GM23338 (cell line): Measurements from ENCODE around the gene SNRNP35. TPM values are rescaled to one million over a fixed set of nuclear protein-coding genes. Genes with fewer than 3 reads are reported as not detected.

Experiments used
- ATAC-seq: fragments of 200-7000 bp; cut with Tn5 transposase; 3 replicates; pipeline ENCODE4 v1.9.1; 2020
- DNase-seq: peaks from one replicate; pipeline ENCODE4 v3.0.0-alpha.2; 2015; ENCODE audit warnings: low spot score
- H2AFZ ChIP-seq: fragments of 200-600 bp; sonication (generic); 2 replicates; pipeline ENCODE4 v1.8.0; 2016; ENCODE audit warnings: antibody characterized with exemption, mild to moderate bottlenecking, moderate library complexity
- H3F3A ChIP-seq: fragments of 200-600 bp; sonication (generic); replicated peaks from 2 replicates; pipeline ENCODE4 v1.8.0; 2017; ENCODE audit warnings: antibody characterized with exemption, mixed run types, low read depth
- H3K27ac ChIP-seq: fragments of 200-600 bp; sonication (generic); 2 replicates; pipeline ENCODE4 v1.6.1; 2016; ENCODE audit warnings: low read depth
- H3K27me3 ChIP-seq: fragments of 200-600 bp; sonication (generic); 2 replicates; pipeline ENCODE4 v1.8.0; 2016; ENCODE audit warnings: mild to moderate bottlenecking, mixed run types, moderate library complexity; ENCODE audit not compliant: insufficient read depth
- H3K36me3 ChIP-seq: fragments of 200-600 bp; sonication (generic); 2 replicates; pipeline ENCODE4 v1.8.0; 2016; ENCODE audit warnings: mild to moderate bottlenecking; ENCODE audit not compliant: insufficient read depth
- H3K4me1 ChIP-seq: fragments of 200-600 bp; sonication (generic); 2 replicates; pipeline ENCODE4 v1.8.0; 2016; ENCODE audit warnings: mild to moderate bottlenecking, moderate library complexity; ENCODE audit not compliant: insufficient read depth
- H3K4me2 ChIP-seq: fragments of 200-600 bp; sonication (generic); 2 replicates; pipeline ENCODE4 v1.7.1; 2017; ENCODE audit warnings: mixed run types
- H3K4me3 ChIP-seq: fragments of 200-600 bp; sonication (generic); 2 replicates; pipeline ENCODE4 v1.6.1; 2016; ENCODE audit warnings: mixed run types
- H3K79me2 ChIP-seq: fragments of 200-600 bp; sonication (generic); replicated peaks from 2 replicates; pipeline ENCODE4 v1.8.0; 2017; ENCODE audit warnings: mild to moderate bottlenecking; ENCODE audit not compliant: insufficient read depth
- H3K9me2 ChIP-seq: fragments of 200-600 bp; sonication (generic); 2 replicates; pipeline ENCODE4 v1.8.0; 2017; ENCODE audit not compliant: insufficient read depth
- H4K20me1 ChIP-seq: fragments of 200-600 bp; sonication (generic); replicated peaks from 2 replicates; pipeline ENCODE4 v1.8.0; 2017; ENCODE audit warnings: mild to moderate bottlenecking; ENCODE audit not compliant: insufficient read depth
- H3K27ac Mint-ChIP-seq: 2 replicates; pipeline ENCODE4 v1.8.0; 2020; ENCODE audit warnings: inconsistent platforms, mild to moderate bottlenecking, moderate library complexity, mixed read lengths
- H3K27me3 Mint-ChIP-seq: 3 replicates; pipeline ENCODE4 v1.8.0; 2022; ENCODE audit warnings: low read depth, mild to moderate bottlenecking, moderate library complexity, mixed read lengths, inconsistent platforms; ENCODE audit not compliant: insufficient read depth, poor library complexity
- H3K36me3 Mint-ChIP-seq: 3 replicates; pipeline ENCODE4 v1.8.0; 2021; ENCODE audit warnings: low read depth, mild to moderate bottlenecking, inconsistent platforms, moderate library complexity, mixed read lengths
- H3K4me1 Mint-ChIP-seq: 3 replicates; pipeline ENCODE4 v1.8.0; 2020; ENCODE audit warnings: mild to moderate bottlenecking, inconsistent platforms, mixed read lengths
- H3K4me3 Mint-ChIP-seq: 3 replicates; pipeline ENCODE4 v1.8.0; 2021; ENCODE audit warnings: moderate library complexity, mild to moderate bottlenecking, inconsistent platforms, mixed read lengths
- H3K9me3 Mint-ChIP-seq: 3 replicates; pipeline ENCODE4 v1.8.0; 2020; ENCODE audit warnings: moderate library complexity, mild to moderate bottlenecking, inconsistent platforms, mixed read lengths
- CREB1 ChIP-seq: fragments of 250-450 bp; sonication (Bioruptor Pico); IDR thresholded peaks from 2 replicates; pipeline ENCODE4 v1.5.0; 2020; ENCODE audit warnings: low read depth, mild to moderate bottlenecking, moderate library complexity
- EZH2 ChIP-seq: fragments of 200-600 bp; sonication (generic); IDR thresholded peaks from one replicate; pipeline ENCODE4 v1.8.0; 2017; ENCODE audit warnings: antibody characterized with exemption, mild to moderate bottlenecking, low read depth; ENCODE audit not compliant: unreplicated experiment
- EZH2phosphoT487 ChIP-seq: fragments of 200-600 bp; sonication (generic); IDR thresholded peaks from one replicate; pipeline ENCODE4 v1.8.1; 2018; ENCODE audit warnings: antibody characterized with exemption; ENCODE audit not compliant: unreplicated experiment
- JUNB ChIP-seq: IDR thresholded peaks from one replicate; pipeline ENCODE4 v1.6.1; 2016; ENCODE audit warnings: antibody characterized with exemption; ENCODE audit not compliant: unreplicated experiment
- NANOG ChIP-seq: IDR thresholded peaks from 2 replicates; pipeline ENCODE4 v1.6.1; 2016; ENCODE audit warnings: antibody characterized with exemption, borderline replicate concordance
- POLR2AphosphoS5 ChIP-seq: IDR thresholded peaks from 2 replicates; pipeline ENCODE4 v1.6.1; 2016; ENCODE audit warnings: antibody characterized with exemption, low read depth
- STAT1 ChIP-seq: IDR thresholded peaks from one replicate; pipeline ENCODE4 v1.6.1; 2016; ENCODE audit warnings: antibody characterized with exemption; ENCODE audit not compliant: unreplicated experiment
- ZNF114 ChIP-seq: fragments of 250-450 bp; sonication (Bioruptor Pico); IDR thresholded peaks from 2 replicates; pipeline ENCODE4 v1.5.0; 2020; ENCODE audit warnings: mild to moderate bottlenecking, moderate library complexity
- ZNF331 ChIP-seq: fragments of 250-450 bp; sonication (Bioruptor Pico); IDR thresholded peaks from 2 replicates; pipeline ENCODE4 v1.5.0; 2020; ENCODE audit warnings: low read depth, mild to moderate bottlenecking, moderate library complexity
- polyA plus RNA-seq: library from polyadenylated mRNA; unstranded; fragments of >200 nt; fragmentation: Nextera tagmentation; extraction: Ambion mirVana; gene quantifications from 2 replicates; pipeline ENCODE4 v1.2.1, GENCODE V29; 2016
- total RNA-seq: library from RNA; depleted of rRNA; stranded (reverse); fragments of >200 nt; shearing (Covaris generic); gene quantifications from 2 replicates; pipeline ENCODE4 v1.2.3, GENCODE V29; 2014
- TF ChIP-seq, protein P1 (sequence below): fragments of 250-450 bp; sonication (Bioruptor Pico); IDR thresholded peaks from 2 replicates; pipeline ENCODE4 v1.5.0; 2020; ENCODE audit warnings: mild to moderate bottlenecking, moderate library complexity
- TF ChIP-seq, protein P2 (sequence below): IDR thresholded peaks from 2 replicates; pipeline ENCODE4 v1.6.1; 2016; ENCODE audit warnings: antibody characterized with exemption
- TF ChIP-seq, protein P3 (sequence below), 2 experiments: fragments of 200-600 bp in 1 of 2; sonication (generic) in 1 of 2; conservative IDR thresholded peaks; 2 replicates each; pipeline versions ENCODE4 v1.5.1 to v1.6.1; 2016 to 2017; ENCODE audit warnings: antibody characterized with exemption in 2 of 2, low read depth in 2 of 2, mild to moderate bottlenecking in 2 of 2, moderate library complexity in 1 of 2
- TF ChIP-seq, protein P4 (sequence below): IDR thresholded peaks from one replicate; pipeline ENCODE4 v1.6.1; 2018; ENCODE audit warnings: antibody characterized with exemption; ENCODE audit not compliant: unreplicated experiment

SNRNP35 gene
- total and polyA plus RNA-seq, 2 experiments from 2014 or later: 8.4 to 38.4 TPM

DNA sequence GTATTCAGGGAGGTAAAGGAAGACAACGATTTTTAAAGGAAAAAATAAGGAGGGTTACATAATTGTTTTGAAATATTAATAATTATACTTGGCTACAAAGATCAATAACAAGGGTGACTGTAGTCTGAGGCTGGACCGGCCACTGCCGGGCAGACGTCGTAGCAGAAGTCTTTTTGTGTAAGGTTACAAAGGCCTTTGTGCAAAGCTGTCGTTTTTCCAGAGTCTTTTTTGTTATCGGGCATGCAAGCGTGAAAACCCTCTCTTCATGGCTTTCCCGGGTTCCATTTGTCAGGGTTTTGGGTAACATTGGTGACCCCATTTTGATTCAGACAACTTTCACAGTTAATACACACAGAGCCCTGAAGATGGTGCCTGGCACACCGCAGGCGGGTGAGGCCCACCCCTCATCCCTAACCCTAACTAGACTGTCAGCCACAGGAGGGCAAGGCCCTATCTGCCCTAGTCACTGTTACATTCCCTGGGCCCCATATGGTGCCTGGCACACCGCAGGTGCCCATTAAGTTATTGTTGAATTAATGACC, 44.3 kb downstream of the SNRNP35 start:
- Histone ChIP-seq H3K4me1 (no peaks in the 10 kb centered on the region), H3K27ac (no peak overlapping the region), H3K4me2 (no peak overlapping the region), H3K36me3 (no peaks in the 10 kb centered on the region), H3K4me3 (no peak overlapping the region), H3K9me2 (no peaks in the 10 kb centered on the region), H2AFZ (no peak overlapping the region), H3K79me2 (no peaks in the 10 kb centered on the region), H3K27me3 (no peaks in the 10 kb centered on the region), H3F3A (no peaks in the 10 kb centered on the region), H4K20me1 (no peaks in the 10 kb centered on the region)
- peaks cover 10% of the 10 kb centered on the region for H3K27me3 Mint-ChIP-seq
- H3K4me3 Mint-ChIP-seq: no peak overlapping the region
- no peak for ATAC-seq
- no peaks in the 10 kb centered on the region for H3K9me3 Mint-ChIP-seq
- peaks cover 3% of the 10 kb centered on the region; the same call in 2 of the 3 replicates for H3K36me3 Mint-ChIP-seq
- no peak for DNase-seq
- H3K4me1 Mint-ChIP-seq: no peaks in the 10 kb centered on the region
- TF ChIP-seq, protein P1, sequence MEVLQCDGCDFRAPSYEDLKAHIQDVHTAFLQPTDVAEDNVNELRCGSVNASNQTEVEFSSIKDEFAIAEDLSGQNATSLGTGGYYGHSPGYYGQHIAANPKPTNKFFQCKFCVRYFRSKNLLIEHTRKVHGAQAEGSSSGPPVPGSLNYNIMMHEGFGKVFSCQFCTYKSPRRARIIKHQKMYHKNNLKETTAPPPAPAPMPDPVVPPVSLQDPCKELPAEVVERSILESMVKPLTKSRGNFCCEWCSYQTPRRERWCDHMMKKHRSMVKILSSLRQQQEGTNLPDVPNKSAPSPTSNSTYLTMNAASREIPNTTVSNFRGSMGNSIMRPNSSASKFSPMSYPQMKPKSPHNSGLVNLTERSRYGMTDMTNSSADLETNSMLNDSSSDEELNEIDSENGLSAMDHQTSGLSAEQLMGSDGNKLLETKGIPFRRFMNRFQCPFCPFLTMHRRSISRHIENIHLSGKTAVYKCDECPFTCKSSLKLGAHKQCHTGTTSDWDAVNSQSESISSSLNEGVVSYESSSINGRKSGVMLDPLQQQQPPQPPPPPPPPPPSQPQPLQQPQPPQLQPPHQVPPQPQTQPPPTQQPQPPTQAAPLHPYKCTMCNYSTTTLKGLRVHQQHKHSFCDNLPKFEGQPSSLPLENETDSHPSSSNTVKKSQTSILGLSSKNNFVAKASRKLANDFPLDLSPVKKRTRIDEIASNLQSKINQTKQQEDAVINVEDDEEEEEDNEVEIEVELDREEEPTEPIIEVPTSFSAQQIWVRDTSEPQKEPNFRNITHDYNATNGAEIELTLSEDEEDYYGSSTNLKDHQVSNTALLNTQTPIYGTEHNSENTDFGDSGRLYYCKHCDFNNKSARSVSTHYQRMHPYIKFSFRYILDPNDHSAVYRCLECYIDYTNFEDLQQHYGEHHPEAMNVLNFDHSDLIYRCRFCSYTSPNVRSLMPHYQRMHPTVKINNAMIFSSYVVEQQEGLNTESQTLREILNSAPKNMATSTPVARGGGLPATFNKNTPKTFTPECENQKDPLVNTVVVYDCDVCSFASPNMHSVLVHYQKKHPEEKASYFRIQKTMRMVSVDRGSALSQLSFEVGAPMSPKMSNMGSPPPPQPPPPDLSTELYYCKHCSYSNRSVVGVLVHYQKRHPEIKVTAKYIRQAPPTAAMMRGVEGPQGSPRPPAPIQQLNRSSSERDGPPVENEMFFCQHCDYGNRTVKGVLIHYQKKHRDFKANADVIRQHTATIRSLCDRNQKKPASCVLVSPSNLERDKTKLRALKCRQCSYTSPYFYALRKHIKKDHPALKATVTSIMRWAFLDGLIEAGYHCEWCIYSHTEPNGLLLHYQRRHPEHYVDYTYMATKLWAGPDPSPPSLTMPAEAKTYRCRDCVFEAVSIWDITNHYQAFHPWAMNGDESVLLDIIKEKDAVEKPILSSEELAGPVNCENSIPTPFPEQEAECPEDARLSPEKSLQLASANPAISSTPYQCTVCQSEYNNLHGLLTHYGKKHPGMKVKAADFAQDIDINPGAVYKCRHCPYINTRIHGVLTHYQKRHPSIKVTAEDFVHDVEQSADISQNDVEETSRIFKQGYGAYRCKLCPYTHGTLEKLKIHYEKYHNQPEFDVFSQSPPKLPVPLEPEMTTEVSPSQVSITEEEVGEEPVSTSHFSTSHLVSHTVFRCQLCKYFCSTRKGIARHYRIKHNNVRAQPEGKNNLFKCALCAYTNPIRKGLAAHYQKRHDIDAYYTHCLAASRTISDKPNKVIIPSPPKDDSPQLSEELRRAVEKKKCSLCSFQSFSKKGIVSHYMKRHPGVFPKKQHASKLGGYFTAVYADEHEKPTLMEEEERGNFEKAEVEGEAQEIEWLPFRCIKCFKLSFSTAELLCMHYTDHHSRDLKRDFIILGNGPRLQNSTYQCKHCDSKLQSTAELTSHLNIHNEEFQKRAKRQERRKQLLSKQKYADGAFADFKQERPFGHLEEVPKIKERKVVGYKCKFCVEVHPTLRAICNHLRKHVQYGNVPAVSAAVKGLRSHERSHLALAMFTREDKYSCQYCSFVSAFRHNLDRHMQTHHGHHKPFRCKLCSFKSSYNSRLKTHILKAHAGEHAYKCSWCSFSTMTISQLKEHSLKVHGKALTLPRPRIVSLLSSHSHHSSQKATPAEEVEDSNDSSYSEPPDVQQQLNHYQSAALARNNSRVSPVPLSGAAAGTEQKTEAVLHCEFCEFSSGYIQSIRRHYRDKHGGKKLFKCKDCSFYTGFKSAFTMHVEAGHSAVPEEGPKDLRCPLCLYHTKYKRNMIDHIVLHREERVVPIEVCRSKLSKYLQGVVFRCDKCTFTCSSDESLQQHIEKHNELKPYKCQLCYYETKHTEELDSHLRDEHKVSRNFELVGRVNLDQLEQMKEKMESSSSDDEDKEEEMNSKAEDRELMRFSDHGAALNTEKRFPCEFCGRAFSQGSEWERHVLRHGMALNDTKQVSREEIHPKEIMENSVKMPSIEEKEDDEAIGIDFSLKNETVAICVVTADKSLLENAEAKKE (CRISPR knock-in tag): no peak
- no peak for TF ChIP-seq EZH2
- TF ChIP-seq EZH2phosphoT487: no peak
- no peak for TF ChIP-seq JUNB
- no peak for TF ChIP-seq ZNF114 (CRISPR knock-in tag)
- no peak for TF ChIP-seq POLR2AphosphoS5
- TF ChIP-seq, protein P2, sequence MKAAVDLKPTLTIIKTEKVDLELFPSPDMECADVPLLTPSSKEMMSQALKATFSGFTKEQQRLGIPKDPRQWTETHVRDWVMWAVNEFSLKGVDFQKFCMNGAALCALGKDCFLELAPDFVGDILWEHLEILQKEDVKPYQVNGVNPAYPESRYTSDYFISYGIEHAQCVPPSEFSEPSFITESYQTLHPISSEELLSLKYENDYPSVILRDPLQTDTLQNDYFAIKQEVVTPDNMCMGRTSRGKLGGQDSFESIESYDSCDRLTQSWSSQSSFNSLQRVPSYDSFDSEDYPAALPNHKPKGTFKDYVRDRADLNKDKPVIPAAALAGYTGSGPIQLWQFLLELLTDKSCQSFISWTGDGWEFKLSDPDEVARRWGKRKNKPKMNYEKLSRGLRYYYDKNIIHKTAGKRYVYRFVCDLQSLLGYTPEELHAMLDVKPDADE: no peak
- no peak for TF ChIP-seq CREB1 (CRISPR knock-in tag)
- no peak for TF ChIP-seq STAT1
- TF ChIP-seq NANOG: no peak
- TF ChIP-seq, protein P3, sequence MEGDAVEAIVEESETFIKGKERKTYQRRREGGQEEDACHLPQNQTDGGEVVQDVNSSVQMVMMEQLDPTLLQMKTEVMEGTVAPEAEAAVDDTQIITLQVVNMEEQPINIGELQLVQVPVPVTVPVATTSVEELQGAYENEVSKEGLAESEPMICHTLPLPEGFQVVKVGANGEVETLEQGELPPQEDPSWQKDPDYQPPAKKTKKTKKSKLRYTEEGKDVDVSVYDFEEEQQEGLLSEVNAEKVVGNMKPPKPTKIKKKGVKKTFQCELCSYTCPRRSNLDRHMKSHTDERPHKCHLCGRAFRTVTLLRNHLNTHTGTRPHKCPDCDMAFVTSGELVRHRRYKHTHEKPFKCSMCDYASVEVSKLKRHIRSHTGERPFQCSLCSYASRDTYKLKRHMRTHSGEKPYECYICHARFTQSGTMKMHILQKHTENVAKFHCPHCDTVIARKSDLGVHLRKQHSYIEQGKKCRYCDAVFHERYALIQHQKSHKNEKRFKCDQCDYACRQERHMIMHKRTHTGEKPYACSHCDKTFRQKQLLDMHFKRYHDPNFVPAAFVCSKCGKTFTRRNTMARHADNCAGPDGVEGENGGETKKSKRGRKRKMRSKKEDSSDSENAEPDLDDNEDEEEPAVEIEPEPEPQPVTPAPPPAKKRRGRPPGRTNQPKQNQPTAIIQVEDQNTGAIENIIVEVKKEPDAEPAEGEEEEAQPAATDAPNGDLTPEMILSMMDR (conservative IDR thresholded peaks at IDR 0.05; ENCODE audit: low read depth in 2 of 2): no peak
- no peak for TF ChIP-seq ZNF331 (CRISPR knock-in tag)
- TF ChIP-seq, protein P4, sequence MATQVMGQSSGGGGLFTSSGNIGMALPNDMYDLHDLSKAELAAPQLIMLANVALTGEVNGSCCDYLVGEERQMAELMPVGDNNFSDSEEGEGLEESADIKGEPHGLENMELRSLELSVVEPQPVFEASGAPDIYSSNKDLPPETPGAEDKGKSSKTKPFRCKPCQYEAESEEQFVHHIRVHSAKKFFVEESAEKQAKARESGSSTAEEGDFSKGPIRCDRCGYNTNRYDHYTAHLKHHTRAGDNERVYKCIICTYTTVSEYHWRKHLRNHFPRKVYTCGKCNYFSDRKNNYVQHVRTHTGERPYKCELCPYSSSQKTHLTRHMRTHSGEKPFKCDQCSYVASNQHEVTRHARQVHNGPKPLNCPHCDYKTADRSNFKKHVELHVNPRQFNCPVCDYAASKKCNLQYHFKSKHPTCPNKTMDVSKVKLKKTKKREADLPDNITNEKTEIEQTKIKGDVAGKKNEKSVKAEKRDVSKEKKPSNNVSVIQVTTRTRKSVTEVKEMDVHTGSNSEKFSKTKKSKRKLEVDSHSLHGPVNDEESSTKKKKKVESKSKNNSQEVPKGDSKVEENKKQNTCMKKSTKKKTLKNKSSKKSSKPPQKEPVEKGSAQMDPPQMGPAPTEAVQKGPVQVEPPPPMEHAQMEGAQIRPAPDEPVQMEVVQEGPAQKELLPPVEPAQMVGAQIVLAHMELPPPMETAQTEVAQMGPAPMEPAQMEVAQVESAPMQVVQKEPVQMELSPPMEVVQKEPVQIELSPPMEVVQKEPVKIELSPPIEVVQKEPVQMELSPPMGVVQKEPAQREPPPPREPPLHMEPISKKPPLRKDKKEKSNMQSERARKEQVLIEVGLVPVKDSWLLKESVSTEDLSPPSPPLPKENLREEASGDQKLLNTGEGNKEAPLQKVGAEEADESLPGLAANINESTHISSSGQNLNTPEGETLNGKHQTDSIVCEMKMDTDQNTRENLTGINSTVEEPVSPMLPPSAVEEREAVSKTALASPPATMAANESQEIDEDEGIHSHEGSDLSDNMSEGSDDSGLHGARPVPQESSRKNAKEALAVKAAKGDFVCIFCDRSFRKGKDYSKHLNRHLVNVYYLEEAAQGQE: no peak
- no peak overlapping the region for H3K27ac Mint-ChIP-seq
